ENCODE measurements around the gene CYGB.
A peak's percentile ranks its signal among the peaks of the same experiment; 100 is the strongest.

The CYGB gene

DNA sequence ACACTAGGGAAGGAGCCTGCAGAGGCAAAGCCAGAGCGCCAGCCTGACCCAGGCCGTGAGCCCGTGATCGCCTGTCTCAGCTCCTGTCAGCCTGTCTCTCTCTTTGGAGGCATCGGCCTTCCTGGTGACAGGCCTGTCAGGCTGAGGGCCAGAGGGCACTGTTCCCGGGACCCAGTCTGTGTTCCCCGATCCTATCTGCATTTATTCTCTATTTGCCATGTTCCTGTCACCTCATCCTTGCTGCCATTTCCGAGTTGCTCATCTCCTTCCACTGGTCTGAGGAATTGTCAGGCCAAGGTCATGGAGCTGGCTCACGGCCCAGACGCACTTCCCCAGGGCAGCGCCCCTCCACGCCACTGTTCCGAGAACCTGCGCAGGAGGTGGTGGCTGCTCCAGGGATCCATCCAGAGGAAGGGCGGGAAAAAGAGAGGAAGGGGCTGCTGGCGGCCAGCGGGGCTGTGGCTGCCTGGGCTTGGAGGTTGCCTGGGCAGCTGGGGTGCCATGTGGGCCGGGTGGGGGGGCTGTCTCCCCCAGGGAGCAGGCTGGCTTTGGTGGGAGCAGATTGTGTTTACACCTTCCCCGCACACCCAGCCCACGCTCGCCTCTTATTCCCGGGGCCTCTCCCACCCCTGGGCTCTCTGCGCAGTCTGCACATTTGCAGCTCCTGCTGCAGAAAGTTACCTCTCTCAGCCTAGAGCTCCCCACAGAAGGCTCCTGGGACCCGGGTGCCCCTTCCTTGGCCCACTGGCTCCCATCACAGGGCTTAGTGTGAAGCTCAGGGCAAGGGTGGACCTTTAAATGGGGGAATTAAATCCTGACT lies 7.2 kb upstream of the CYGB start:
- H3K27ac ChIP-seq, result no peak overlapping the region
- H3K4me3 ChIP-seq, result peak overlapping the region; percentile 66
- no peak for TF ChIP-seq FOXP2 (optimal IDR thresholded peaks at IDR 0.05; ENCODE audit: control extremely low read depth, extremely low read length, insufficient read depth)
- TF ChIP-seq POLR2AphosphoS5 (IDR thresholded peaks at IDR 0.05; ENCODE audit: borderline replicate concordance, low read depth, low read length), result no peak
- no peak for TF ChIP-seq EZH2 (IDR thresholded peaks at IDR 0.05)

GRCh38 chr17:76543826-76544545 lies 6.5 kb upstream of the CYGB start:
- no peaks in the 10 kb centered on the region for H3K9me3 ChIP-seq (ENCODE audit: low read depth, low read length)
- TF ChIP-seq POLR2AphosphoS5 (IDR thresholded peaks at IDR 0.05; ENCODE audit: borderline replicate concordance, low read depth, low read length) (no peak), FOXP2 (optimal IDR thresholded peaks at IDR 0.05; ENCODE audit: control extremely low read depth, extremely low read length, insufficient read depth) (peak; percentile 69)
- H3K4me3 ChIP-seq, result peak overlapping the region; percentile 66
- no peak for DNase-seq (ENCODE audit: low read depth, low spot score)
- no peak overlapping the region for H3K9ac ChIP-seq (ENCODE audit: insufficient read length)
- H3K27ac ChIP-seq, result no peak overlapping the region
- H3K36me3 ChIP-seq (ENCODE audit: insufficient read depth, low read length), result no peaks in the 10 kb centered on the region

More for the DNA sequence above, 7.2 kb upstream of the CYGB start:
- Histone ChIP-seq H3K9ac (ENCODE audit: insufficient read length) (no peak overlapping the region), H3K36me3 (ENCODE audit: insufficient read depth, low read length) (no peaks in the 10 kb centered on the region), H3K9me3 (ENCODE audit: low read depth, low read length) (no peaks in the 10 kb centered on the region)
- DNase-seq (ENCODE audit: low read depth, low spot score), result no peak

GRCh38 chr17:76543482-76543825 lies 5.9 kb upstream of the CYGB start:
- DNase-seq (ENCODE audit: low read depth, low spot score), result no peak
- H3K36me3 ChIP-seq (ENCODE audit: insufficient read depth, low read length), result no peaks in the 10 kb centered on the region
- peak overlapping the region; percentile 66 for H3K4me3 ChIP-seq

DNA sequence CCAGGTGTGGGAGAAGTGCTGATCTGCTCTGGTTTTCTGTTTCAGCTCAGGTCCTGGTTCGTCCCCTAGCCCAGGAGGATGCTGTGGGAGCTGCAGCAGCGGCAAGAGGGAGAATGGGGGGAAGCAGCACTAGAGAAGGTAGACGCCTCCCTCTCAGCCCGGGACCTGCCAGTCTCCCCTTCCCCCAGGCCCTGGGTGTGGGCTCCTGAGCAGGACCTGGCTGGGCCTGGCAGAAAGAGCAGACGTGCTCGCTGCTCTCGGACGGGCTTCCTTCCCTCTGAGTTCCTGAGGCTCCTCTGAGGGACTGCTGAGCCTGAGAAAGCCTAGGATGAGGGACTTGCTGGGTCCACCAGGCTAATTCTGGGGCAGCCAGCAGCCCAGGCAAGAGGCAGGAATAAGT lies 5.5 kb upstream of the CYGB start:
- Histone ChIP-seq H3K9ac (ENCODE audit: insufficient read length) (no peak overlapping the region), H3K27ac (no peak overlapping the region), H3K4me3 (no peak overlapping the region), H3K36me3 (ENCODE audit: insufficient read depth, low read length) (no peaks in the 10 kb centered on the region), H3K9me3 (ENCODE audit: low read depth, low read length) (no peaks in the 10 kb centered on the region)
- TF ChIP-seq EZH2 (IDR thresholded peaks at IDR 0.05), result no peak
- TF ChIP-seq POLR2AphosphoS5 (IDR thresholded peaks at IDR 0.05; ENCODE audit: borderline replicate concordance, low read depth, low read length), result no peak
- TF ChIP-seq FOXP2 (optimal IDR thresholded peaks at IDR 0.05; ENCODE audit: control extremely low read depth, extremely low read length, insufficient read depth), result no peak
- DNase-seq (ENCODE audit: low read depth, low spot score), result no peak

More at GRCh38 chr17:76543482-76543825, 5.9 kb upstream of the CYGB start:
- no peak overlapping the region for H3K9ac ChIP-seq (ENCODE audit: insufficient read length)
- H3K27ac ChIP-seq, result no peak overlapping the region
- no peak for TF ChIP-seq FOXP2 (optimal IDR thresholded peaks at IDR 0.05; ENCODE audit: control extremely low read depth, extremely low read length, insufficient read depth)
- no peak for TF ChIP-seq POLR2AphosphoS5 (IDR thresholded peaks at IDR 0.05; ENCODE audit: borderline replicate concordance, low read depth, low read length)
- no peak for TF ChIP-seq EZH2 (IDR thresholded peaks at IDR 0.05)
- H3K9me3 ChIP-seq (ENCODE audit: low read depth, low read length), result no peaks in the 10 kb centered on the region

DNA sequence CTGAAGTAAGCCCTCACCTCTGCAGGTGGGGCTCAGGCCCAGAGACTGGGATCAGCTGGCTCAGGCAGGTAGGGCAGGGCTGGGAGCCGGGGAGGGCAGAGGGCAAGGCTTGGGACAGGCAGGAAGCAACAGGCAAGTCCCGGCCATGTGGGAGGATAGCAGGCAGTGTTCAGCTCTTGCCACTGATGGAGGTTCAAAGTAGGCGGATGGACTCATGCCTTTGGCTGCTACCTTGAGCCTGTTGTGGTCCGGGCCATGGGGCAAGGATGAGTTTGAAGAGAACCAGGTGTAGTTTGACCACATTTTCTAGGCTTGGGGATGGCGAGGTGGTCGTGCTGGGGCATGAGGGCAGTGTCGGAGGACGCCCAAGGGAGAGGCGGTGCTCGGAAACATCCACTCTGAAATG lies 5.1 kb upstream of the CYGB start:
- H3K27ac ChIP-seq, result no peak overlapping the region
- TF ChIP-seq FOXP2 (optimal IDR thresholded peaks at IDR 0.05; ENCODE audit: control extremely low read depth, extremely low read length, insufficient read depth) (no peak), EZH2 (IDR thresholded peaks at IDR 0.05) (no peak), POLR2AphosphoS5 (IDR thresholded peaks at IDR 0.05; ENCODE audit: borderline replicate concordance, low read depth, low read length) (no peak)
- no peak for DNase-seq (ENCODE audit: low read depth, low spot score)
- no peaks in the 10 kb centered on the region for H3K36me3 ChIP-seq (ENCODE audit: insufficient read depth, low read length)
- no peak overlapping the region for H3K9ac ChIP-seq (ENCODE audit: insufficient read length)
- H3K4me3 ChIP-seq, result no peak overlapping the region
- no peaks in the 10 kb centered on the region for H3K9me3 ChIP-seq (ENCODE audit: low read depth, low read length)

GRCh38 chr17:76541739-76542454 lies 4.4 kb upstream of the CYGB start:
- H3K9me3 ChIP-seq (ENCODE audit: low read depth, low read length), result no peaks in the 10 kb centered on the region
- H3K4me3 ChIP-seq, result no peak overlapping the region
- TF ChIP-seq EZH2 (IDR thresholded peaks at IDR 0.05), result no peak
- no peak for TF ChIP-seq POLR2AphosphoS5 (IDR thresholded peaks at IDR 0.05; ENCODE audit: borderline replicate concordance, low read depth, low read length)
- TF ChIP-seq FOXP2 (optimal IDR thresholded peaks at IDR 0.05; ENCODE audit: control extremely low read depth, extremely low read length, insufficient read depth), result no peak
- no peak overlapping the region for H3K9ac ChIP-seq (ENCODE audit: insufficient read length)
- no peaks in the 10 kb centered on the region for H3K36me3 ChIP-seq (ENCODE audit: insufficient read depth, low read length)
- DNase-seq (ENCODE audit: low read depth, low spot score), result no peak
- H3K27ac ChIP-seq, result no peak overlapping the region

DNA sequence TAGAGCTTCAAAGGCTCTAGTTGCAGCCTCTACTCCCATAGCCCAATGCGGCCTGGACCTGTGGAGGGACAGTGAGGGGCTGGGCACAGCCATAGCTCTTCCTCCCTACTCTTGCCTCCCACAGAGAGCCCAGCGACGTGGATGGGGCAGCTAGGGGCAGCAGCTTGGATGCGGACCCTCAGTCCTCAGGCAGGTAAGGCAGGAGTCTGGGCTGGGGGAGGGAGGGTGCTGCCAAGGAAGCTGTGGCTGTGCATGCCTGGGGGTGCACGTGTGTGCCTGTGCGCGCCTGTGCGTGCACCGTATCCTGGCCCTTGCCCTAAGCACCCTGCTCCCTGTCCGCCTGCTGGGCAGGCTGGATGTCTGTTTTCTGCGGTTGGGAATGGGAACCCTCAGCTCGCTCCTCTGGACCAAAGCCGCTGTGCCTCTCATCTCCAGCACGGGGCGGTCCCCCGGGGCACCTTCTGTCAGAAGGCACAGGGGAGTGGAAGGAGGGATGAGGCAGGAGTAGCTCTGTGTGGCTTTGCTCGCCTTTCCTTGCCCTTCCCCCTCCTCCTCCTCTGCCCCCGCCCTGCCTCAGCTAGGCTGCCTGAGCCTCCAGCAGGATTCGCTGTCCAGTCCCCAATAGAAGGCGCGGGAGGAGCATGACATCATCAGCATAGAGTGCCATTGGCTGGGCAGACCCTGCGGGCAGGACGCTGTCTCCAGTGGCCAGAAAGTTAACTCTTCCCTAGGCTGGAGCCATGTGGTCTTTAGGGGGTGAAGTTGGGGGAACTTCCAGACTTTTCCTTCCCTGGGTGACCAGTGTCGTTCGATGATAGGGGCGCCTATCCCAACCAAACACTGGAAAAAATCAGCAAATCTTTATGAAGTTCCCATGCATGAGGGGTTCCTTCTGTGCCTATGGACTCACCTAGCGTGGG lies 3.1 kb upstream of the CYGB start:
- Histone ChIP-seq H3K9me3 (ENCODE audit: low read depth, low read length) (no peaks in the 10 kb centered on the region), H3K4me3 (no peak overlapping the region), H3K27ac (no peak overlapping the region), H3K9ac (ENCODE audit: insufficient read length) (no peak overlapping the region), H3K36me3 (ENCODE audit: insufficient read depth, low read length) (no peaks in the 10 kb centered on the region)
- DNase-seq (ENCODE audit: low read depth, low spot score), result no peak
- no peak for TF ChIP-seq FOXP2 (optimal IDR thresholded peaks at IDR 0.05; ENCODE audit: control extremely low read depth, extremely low read length, insufficient read depth)
- no peak; the same call in 1 of the 2 replicates for TF ChIP-seq POLR2AphosphoS5 (IDR thresholded peaks at IDR 0.05; ENCODE audit: borderline replicate concordance, low read depth, low read length)
- no peak for TF ChIP-seq EZH2 (IDR thresholded peaks at IDR 0.05)
